HL-60 (cell line): Measurements from ENCODE around the gene SAFB.

Experiments used
- CTCF ChIP-seq: IDR thresholded peaks from one replicate; pipeline ENCODE4 v1.5.1; 2011; ENCODE audit warnings: low read length, control low read depth, inconsistent platforms; ENCODE audit not compliant: insufficient read depth
- GABPA ChIP-seq: IDR thresholded peaks from 2 replicates; pipeline ENCODE4 v1.6.1; 2012; ENCODE audit warnings: low read depth

GRCh38 chr19:5694956-5695648 lies 72.2 kb downstream of the SAFB start:
- no peak for TF ChIP-seq CTCF
- TF ChIP-seq GABPA = no peak
